H1 (cell line): Measurements from ENCODE around the gene MAPRE3. TPM values are rescaled to one million over a fixed set of nuclear protein-coding genes. Genes with fewer than 3 reads are reported as not detected.

Experiments used
- CTCF ChIA-PET: fragments of 300-600 bp; sonication (Branson Sonifier 250); formaldehyde crosslinking; loops from one replicate; lab custom pipeline; 2021; ENCODE audit not compliant: partially characterized antibody; lab: Charles Lee
- POLR2A ChIA-PET: fragments of 300-600 bp; sonication (Branson Sonifier 250); formaldehyde crosslinking; loops from one replicate; lab custom pipeline; 2021; ENCODE audit warnings: inconsistent platforms; ENCODE audit not compliant: partially characterized antibody; lab: Charles Lee
- DNase-seq, 2 experiments: peaks; one replicate each; pipeline versions ENCODE4 v3.0.0 to v3.0.0-alpha.2; 2010 to 2022; ENCODE audit warnings: low spot score in 2 of 2, low read depth in 1 of 2, mixed read lengths in 1 of 2
- FAIRE-seq: peaks from 2 replicates; lab custom pipeline; 2011; peaks lifted over from hg19 to GRCh38; lab: Jason Lieb, UNC
- H2AFZ ChIP-seq: 2 replicates; pipeline ENCODE4 v1.8.1; 2012; ENCODE audit warnings: low read length, inconsistent platforms
- H2AK5ac ChIP-seq: 2 replicates; pipeline ENCODE4 v1.6.1; 2013; ENCODE audit warnings: low read depth, low read length
- H2BK120ac ChIP-seq: replicated peaks from 2 replicates; pipeline ENCODE3; 2013; ENCODE audit warnings: low read depth, low read length, inconsistent platforms
- H2BK12ac ChIP-seq: 2 replicates; pipeline ENCODE4 v1.6.1; 2013; ENCODE audit warnings: low read depth, low read length
- H2BK15ac ChIP-seq: 2 replicates; pipeline ENCODE4 v1.6.1; 2013; ENCODE audit warnings: low read length
- H2BK20ac ChIP-seq: 2 replicates; pipeline ENCODE4 v1.6.1; 2013; ENCODE audit warnings: low read length
- H2BK5ac ChIP-seq: 2 replicates; pipeline ENCODE4 v1.6.1; 2013; ENCODE audit warnings: low read depth, low read length
- H3K14ac ChIP-seq: 2 replicates; pipeline ENCODE4 v1.6.1; 2013; ENCODE audit warnings: inconsistent platforms; ENCODE audit not compliant: insufficient read length
- H3K18ac ChIP-seq: 2 replicates; pipeline ENCODE4 v1.6.1; 2013; ENCODE audit warnings: low read length; ENCODE audit errors: extremely low read depth
- H3K23ac ChIP-seq: 2 replicates; pipeline ENCODE4 v1.6.1; 2013; ENCODE audit warnings: inconsistent platforms; ENCODE audit not compliant: insufficient read length
- H3K23me2 ChIP-seq: 2 replicates; pipeline ENCODE4 v1.6.1; 2013; ENCODE audit warnings: low read depth, low read length
- H3K27ac ChIP-seq: 2 replicates; pipeline ENCODE4 v1.6.1; 2011; ENCODE audit warnings: low read depth, low read length, inconsistent platforms
- H3K27me3 ChIP-seq, 4 experiments: replicated peaks in 1 of 4; 1 replicate in 1 of 4; 2 replicates in 3 of 4; pipeline versions ENCODE4 v1.6.1 to v1.8.1; 2011 to 2013; ENCODE audit warnings: low read length in 3 of 4, mild to moderate bottlenecking in 3 of 4, inconsistent platforms in 2 of 4, mixed read lengths in 2 of 4, moderate library complexity in 1 of 4; ENCODE audit not compliant: control insufficient read depth in 3 of 4, insufficient read depth in 3 of 4; ENCODE audit errors: extremely low read depth in 1 of 4
- H3K36me3 ChIP-seq, 4 experiments: 2 replicates each; pipeline versions ENCODE4 v1.6.1 to v1.8.1; 2011 to 2013; ENCODE audit warnings: mild to moderate bottlenecking in 4 of 4, low read length in 3 of 4, moderate library complexity in 2 of 4, control low read depth in 1 of 4, inconsistent platforms in 1 of 4; ENCODE audit not compliant: insufficient read depth in 4 of 4, control insufficient read depth in 2 of 4
- H3K4ac ChIP-seq: replicated peaks from 2 replicates; pipeline ENCODE3; 2013; ENCODE audit warnings: low read length, low read depth, mixed read lengths, inconsistent platforms; ENCODE audit not compliant: insufficient read length
- H3K4me1 ChIP-seq, 4 experiments: replicated peaks in 1 of 4; 1 replicate in 1 of 4; 2 replicates in 3 of 4; pipeline versions ENCODE4 v1.6.1 to v1.8.1; 2011 to 2013; ENCODE audit warnings: low read length in 3 of 4, inconsistent platforms in 2 of 4, mixed read lengths in 1 of 4; ENCODE audit not compliant: insufficient read depth in 4 of 4, control insufficient read depth in 3 of 4
- H3K4me2 ChIP-seq, 2 experiments: 2 replicates each; pipeline versions ENCODE4 v1.6.1 to v1.8.1; 2011 to 2013; ENCODE audit warnings: low read depth in 2 of 2, low read length in 2 of 2, control low read depth in 1 of 2, inconsistent platforms in 1 of 2, mild to moderate bottlenecking in 1 of 2; ENCODE audit not compliant: insufficient read depth in 1 of 2
- H3K4me3 ChIP-seq, 4 experiments: fragments of 200-600, 300-600 bp in 1 of 4; sonication (generic), shearing (Covaris generic), sonication (Bioruptor Twin) in 1 of 4; 2 replicates each; pipeline versions ENCODE4 v1.5.1 to v1.8.1; 2011 to 2016; ENCODE audit warnings: low read length in 4 of 4, low read depth in 3 of 4, control low read depth in 2 of 4, inconsistent platforms in 2 of 4, mild to moderate bottlenecking in 2 of 4, mixed read lengths in 1 of 4, moderate library complexity in 1 of 4; ENCODE audit not compliant: insufficient read depth in 2 of 4; ENCODE audit errors: extremely low read depth in 1 of 4
- H3K56ac ChIP-seq: replicated peaks from 2 replicates; pipeline ENCODE3; 2013; ENCODE audit warnings: low read depth, mild to moderate bottlenecking, mixed read lengths, low read length, inconsistent platforms; ENCODE audit not compliant: insufficient read length
- H3K79me1 ChIP-seq: 2 replicates; pipeline ENCODE4 v1.6.1; 2013; ENCODE audit warnings: low read depth, low read length, control low read depth
- H3K79me2 ChIP-seq, 2 experiments: 2 replicates each; pipeline versions ENCODE4 v1.6.1 to v1.8.1; 2012 to 2013; ENCODE audit warnings: low read length in 2 of 2, mild to moderate bottlenecking in 2 of 2, inconsistent platforms in 1 of 2; ENCODE audit not compliant: insufficient read depth in 2 of 2, control insufficient read depth in 1 of 2
- H3K9ac ChIP-seq, 4 experiments: replicated peaks in 1 of 4; 1 replicate in 1 of 4; 2 replicates in 3 of 4; pipeline versions ENCODE4 v1.6.1 to v1.8.1; 2011 to 2013; ENCODE audit warnings: low read depth in 3 of 4, low read length in 3 of 4, control low read depth in 2 of 4, mild to moderate bottlenecking in 2 of 4, moderate library complexity in 2 of 4, inconsistent platforms in 1 of 4; ENCODE audit errors: extremely low read depth in 1 of 4
- H3K9me3 ChIP-seq, 2 experiments: 2 replicates each; pipeline versions ENCODE4 v1.6.1 to v1.8.1; 2012 to 2013; ENCODE audit warnings: mild to moderate bottlenecking in 2 of 2, moderate library complexity in 2 of 2, control low read depth in 1 of 2, inconsistent platforms in 1 of 2, low read depth in 1 of 2, low read length in 1 of 2, mixed read lengths in 1 of 2; ENCODE audit not compliant: insufficient read depth in 2 of 2
- H4K20me1 ChIP-seq, 2 experiments: replicated peaks in 1 of 2; 2 replicates each; pipeline versions ENCODE3 to v1.8.1; 2011 to 2013; ENCODE audit warnings: inconsistent platforms in 2 of 2, low read length in 2 of 2, mild to moderate bottlenecking in 1 of 2; ENCODE audit not compliant: insufficient read depth in 2 of 2, control insufficient read depth in 1 of 2
- H4K5ac ChIP-seq: 2 replicates; pipeline ENCODE4 v1.6.1; 2013; ENCODE audit warnings: low read length, low read depth, mixed read lengths, inconsistent platforms; ENCODE audit not compliant: insufficient read length
- H4K8ac ChIP-seq: 2 replicates; pipeline ENCODE4 v1.8.0; 2013; ENCODE audit warnings: mild to moderate bottlenecking, moderate library complexity, low read length, inconsistent platforms; ENCODE audit not compliant: insufficient read depth; ENCODE audit errors: extremely low read depth
- H4K91ac ChIP-seq: replicated peaks from 2 replicates; pipeline ENCODE3; 2013; ENCODE audit warnings: low read length, mixed read lengths, inconsistent platforms; ENCODE audit not compliant: insufficient read length
- ASH2L ChIP-seq: fragments of 200-600, 300-600 bp; sonication (generic); IDR thresholded peaks from one replicate; pipeline ENCODE4 v1.7.1; 2017; ENCODE audit warnings: low read length
- BACH1 ChIP-seq: IDR thresholded peaks from 2 replicates; pipeline ENCODE4 v1.6.1; 2012; ENCODE audit warnings: low read length, improper control_type of control experiment
- BRCA1 ChIP-seq: IDR thresholded peaks from 2 replicates; pipeline ENCODE4 v1.6.1; 2012; ENCODE audit warnings: low read depth, low read length, improper control_type of control experiment
- CHD2 ChIP-seq: IDR thresholded peaks from 2 replicates; pipeline ENCODE4 v1.6.1; 2012; ENCODE audit warnings: low read length, improper control_type of control experiment
- EGR1 ChIP-seq: IDR thresholded peaks from 2 replicates; pipeline ENCODE4 v1.6.1; 2011; ENCODE audit warnings: low read depth, low read length, borderline replicate concordance
- GTF2F1 ChIP-seq: IDR thresholded peaks from 2 replicates; pipeline ENCODE4 v1.6.1; 2012; ENCODE audit warnings: low read depth, low read length, improper control_type of control experiment, borderline replicate concordance
- KDM4A ChIP-seq: IDR thresholded peaks from one replicate; pipeline ENCODE4 v1.7.1; 2012; ENCODE audit warnings: low read depth, mild to moderate bottlenecking, moderate library complexity, low read length, inconsistent platforms; ENCODE audit not compliant: severe bottlenecking
- SIRT6 ChIP-seq: IDR thresholded peaks from one replicate; pipeline ENCODE4 v1.7.1; 2012; ENCODE audit warnings: low read length, inconsistent platforms
- SP1 ChIP-seq: IDR thresholded peaks from 2 replicates; pipeline ENCODE4 v1.6.1; 2011; ENCODE audit warnings: low read depth, low read length
- WGBS, 2 experiments: shearing (Covaris generic) in 1 of 2; methylation state at CpG; one replicate each; pipeline versions ENCODE4 v1.1.6 to v1.1.7; 2013 to 2015; ENCODE audit warnings: low lambda C conversion rate in 2 of 2, mixed read lengths in 2 of 2, inconsistent platforms in 1 of 2, low coverage in 1 of 2, missing lambda C conversion rate in 1 of 2; ENCODE audit not compliant: insufficient replicate concordance in 2 of 2, insufficient coverage in 1 of 2, insufficient read length in 1 of 2; ENCODE audit errors: extremely low coverage in 1 of 2, missing lambda C conversion rate in 1 of 2; 5-methylcytosine and 5-hydroxymethylcytosine counted together
- polyA plus RNA-seq, 7 experiments: library from polyadenylated mRNA; depleted of rRNA in 3 of 7; stranded (reverse) in 5 of 7; unstranded in 2 of 7; fragments of >200 nt in 5 of 7; fragments of 200-250 nt in 2 of 7; gene quantifications; 1 replicate in 5 of 7; 2 replicates in 1 of 7; 4 replicates in 1 of 7; pipeline versions ENCODE4 v1.2.1 to v1.2.3, GENCODE V29; 2011 to 2013; ENCODE audit warnings: missing spikeins in 2 of 7, mixed read lengths in 2 of 7
- total RNA-seq: library from RNA; stranded (reverse); fragmentation: NEBNext Ultra II Directional; extraction: Animal tissue kit (Norgen Biotek cat#: 25700); gene quantifications from 2 replicates; pipeline ENCODE4 v1.2.1, GENCODE V29; 2021
- TF ChIP-seq, protein P1 (sequence below): IDR thresholded peaks from 2 replicates; pipeline ENCODE4 v1.6.1; 2012; ENCODE audit warnings: inconsistent platforms

Gene MAPRE3
- total and polyA plus RNA-seq, 2 of the 8 experiments (the other 6 are each of a cell fraction or from before 2014, with no cell fraction given) = 4.9 to 6.6 TPM

- H2BK120ac ChIP-seq = no peak overlapping the region
- no peaks in the 10 kb centered on the region for H3K27me3 ChIP-seq
- peak overlapping the region; percentile 63; the same call in 1 of the 2 replicates for H2BK5ac ChIP-seq
- peak overlapping the region; percentile 76 for H4K91ac ChIP-seq
- peak overlapping the region; percentile 32 for H3K56ac ChIP-seq
- H2BK15ac ChIP-seq = no peak overlapping the region
- H2BK12ac ChIP-seq = 0 out of 2 replicates have a peak overlapping the region, but pooled peaks have one; percentile 27
- no peaks in the 10 kb centered on the region for H3K79me2 ChIP-seq
- H3K4ac ChIP-seq = peak overlapping the region; percentile 45
- POLR2A ChIA-PET = interaction anchor here (0.7 to 19.3 kb wide), 10 partner anchors 9 to 206 kb away, joined by 3 to 441 read pairs (median 6); partner anchors contain the start of genes EMILIN1, OST4 and TMEM214
- peak overlapping the region; percentile 72 to 97 for H3K4me2 ChIP-seq
- H3K18ac ChIP-seq = no peak overlapping the region
- no peaks in the 10 kb centered on the region for H3K79me1 ChIP-seq
- H3K4me3 ChIP-seq = peak overlapping the region; percentile 80 to 88 (median 87)
- peak overlapping the region; percentile 54; the same call in 1 of the 2 replicates for H4K8ac ChIP-seq
- H3K23ac ChIP-seq = no peak overlapping the region
- no peaks in the 10 kb centered on the region for H3K9me3 ChIP-seq
- WGBS, 2 experiments = 16% methylated on average over 17 of the region's 24 CpGs; no CpG with 5 or more reads in 1 of the 2 experiments
- peak in 1 of 2 experiments; percentile 87 for DNase-seq
- peak overlapping the region; percentile 56 to 73 (median 64); a peak in 6 of 7 replicates for H3K9ac ChIP-seq
- H2AK5ac ChIP-seq = no peak overlapping the region
- peak overlapping the region; percentile 45 for H4K5ac ChIP-seq
- 0 out of 2 replicates have a peak overlapping the region, but pooled peaks have one; percentile 45 for H3K27ac ChIP-seq
- H3K14ac ChIP-seq = no peak overlapping the region
- H3K36me3 ChIP-seq = peaks cover 15 to 29% (median 22%) of the 10 kb centered on the region in 4 experiments
- H4K20me1 ChIP-seq = peaks cover 0 to 4% of the 10 kb centered on the region in 2 experiments
- H3K23me2 ChIP-seq = peaks cover 13% of the 10 kb centered on the region
- no peak overlapping the region for H2BK20ac ChIP-seq
- peak overlapping the region; percentile 73; the same call in 1 of the 2 replicates for H2AFZ ChIP-seq
- no peaks in the 10 kb centered on the region; a peak in 4 of 7 replicates for H3K4me1 ChIP-seq
- CTCF ChIA-PET = interaction anchor here (1.0 to 18.3 kb wide), 5 partner anchors 13 to 35 kb away, joined by 3 to 160 read pairs (median 5); partner anchors contain the start of genes EMILIN1 and KHK
- TF ChIP-seq ASH2L (peak; percentile 16), BRCA1 (no peak), GTF2F1 (no peak), CHD2 (no peak), SP1 (no peak), SIRT6 (no peak), EGR1 (no peak), KDM4A (peak; percentile 21), BACH1 (0 out of 2 replicates have a peak, but pooled peaks have one; percentile 16)
- TF ChIP-seq, protein P1, sequence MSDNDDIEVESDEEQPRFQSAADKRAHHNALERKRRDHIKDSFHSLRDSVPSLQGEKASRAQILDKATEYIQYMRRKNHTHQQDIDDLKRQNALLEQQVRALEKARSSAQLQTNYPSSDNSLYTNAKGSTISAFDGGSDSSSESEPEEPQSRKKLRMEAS = no peak
- no peak for FAIRE-seq
Measured at GRCh38 chr2:27051902-27052645, 81.6 kb downstream of the MAPRE3 start.
